ENCODE data around the gene C2orf72. TPM values are rescaled to one million over a fixed set of nuclear protein-coding genes. Genes with fewer than 3 reads are reported as not detected.

Gene C2orf72
- total and polyA plus RNA-seq, 2 of the 13 experiments (the other 11 are each of a cell fraction or from before 2014, with no cell fraction given) = 147 to 203 TPM

DNA sequence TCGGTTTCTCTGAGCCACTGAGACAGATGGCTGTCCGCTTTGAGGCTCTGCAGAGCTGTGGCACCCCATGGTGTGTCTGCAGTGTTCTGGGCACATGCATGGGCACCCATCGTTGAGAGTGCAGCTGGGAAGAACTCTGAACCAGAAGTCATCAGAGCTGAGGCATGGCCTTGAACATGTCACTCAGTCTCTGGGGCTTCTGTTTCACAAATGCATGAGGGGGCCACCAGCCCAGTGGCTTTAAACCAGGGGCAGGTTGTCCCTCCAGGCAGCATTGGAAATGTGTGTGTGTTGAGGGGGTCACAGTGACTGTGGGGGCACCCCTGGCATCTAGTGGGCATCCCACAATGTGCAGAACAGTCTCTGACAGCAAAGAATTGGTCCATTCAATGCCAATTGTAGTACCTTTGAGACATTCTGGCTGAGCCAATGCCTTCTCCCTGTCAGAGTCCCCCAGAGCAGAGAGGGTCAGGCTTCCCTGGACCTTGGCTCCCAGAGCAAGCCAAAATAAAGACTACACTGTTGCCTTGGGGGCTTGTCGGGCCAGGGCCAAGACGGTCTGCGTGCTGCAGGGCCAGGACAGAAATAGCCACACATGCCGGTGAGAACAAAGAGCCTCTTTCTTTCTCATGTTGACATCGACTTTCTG is 10.1 kb downstream of the C2orf72 start (continued):
- TF ChIP-seq TCF12 (IDR thresholded peaks at IDR 0.05) (no peak), TCF12 (CRISPR knock-in tag; IDR thresholded peaks at IDR 0.05) (no peak), CAMTA2 (CRISPR knock-in tag; IDR thresholded peaks at IDR 0.05; ENCODE audit: borderline replicate concordance) (no peak), KDM4B (CRISPR knock-in tag; IDR thresholded peaks at IDR 0.05) (no peak), RNF219 (CRISPR knock-in tag; IDR thresholded peaks at IDR 0.05) (no peak), TBP (CRISPR knock-in tag; IDR thresholded peaks at IDR 0.05) (no peak), ZNF234 (CRISPR knock-in tag; conservative IDR thresholded peaks at IDR 0.05) (no peak), HNRNPK (IDR thresholded peaks at IDR 0.05; ENCODE audit: low read depth, low read length, poor library complexity, severe bottlenecking) (no peak), TCF7L2 (IDR thresholded peaks at IDR 0.05; ENCODE audit: low read depth, low read length) (no peak), NAIF1 (CRISPR knock-in tag; IDR thresholded peaks at IDR 0.05; ENCODE audit: borderline replicate concordance) (no peak), POLR2AphosphoS5 (IDR thresholded peaks at IDR 0.05; ENCODE audit: low read depth, low read length) (no peak; the same call in 1 of the 2 replicates), ZBTB20 (CRISPR knock-in tag; IDR thresholded peaks at IDR 0.05; ENCODE audit: borderline replicate concordance, low read depth) (no peak), FOXM1 (CRISPR knock-in tag; IDR thresholded peaks at IDR 0.05) (no peak), ZNF276 (CRISPR knock-in tag; IDR thresholded peaks at IDR 0.05; ENCODE audit: low read depth) (peak; percentile 89), ZFP36L1 (CRISPR knock-in tag; IDR thresholded peaks at IDR 0.05) (no peak; the same call in 1 of the 2 replicates), HMG20B (CRISPR knock-in tag; conservative IDR thresholded peaks at IDR 0.05) (no peak)
- TF ChIP-seq, protein P1, sequence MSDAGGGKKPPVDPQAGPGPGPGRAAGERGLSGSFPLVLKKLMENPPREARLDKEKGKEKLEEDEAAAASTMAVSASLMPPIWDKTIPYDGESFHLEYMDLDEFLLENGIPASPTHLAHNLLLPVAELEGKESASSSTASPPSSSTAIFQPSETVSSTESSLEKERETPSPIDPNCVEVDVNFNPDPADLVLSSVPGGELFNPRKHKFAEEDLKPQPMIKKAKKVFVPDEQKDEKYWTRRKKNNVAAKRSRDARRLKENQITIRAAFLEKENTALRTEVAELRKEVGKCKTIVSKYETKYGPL (CRISPR knock-in tag; IDR thresholded peaks at IDR 0.05) = no peak
- TF ChIP-seq, protein P2, sequence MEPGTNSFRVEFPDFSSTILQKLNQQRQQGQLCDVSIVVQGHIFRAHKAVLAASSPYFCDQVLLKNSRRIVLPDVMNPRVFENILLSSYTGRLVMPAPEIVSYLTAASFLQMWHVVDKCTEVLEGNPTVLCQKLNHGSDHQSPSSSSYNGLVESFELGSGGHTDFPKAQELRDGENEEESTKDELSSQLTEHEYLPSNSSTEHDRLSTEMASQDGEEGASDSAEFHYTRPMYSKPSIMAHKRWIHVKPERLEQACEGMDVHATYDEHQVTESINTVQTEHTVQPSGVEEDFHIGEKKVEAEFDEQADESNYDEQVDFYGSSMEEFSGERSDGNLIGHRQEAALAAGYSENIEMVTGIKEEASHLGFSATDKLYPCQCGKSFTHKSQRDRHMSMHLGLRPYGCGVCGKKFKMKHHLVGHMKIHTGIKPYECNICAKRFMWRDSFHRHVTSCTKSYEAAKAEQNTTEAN (CRISPR knock-in tag; conservative IDR thresholded peaks at IDR 0.05) = peak; percentile 64; the same call in 1 of the 2 replicates
- TF ChIP-seq, protein P3, sequence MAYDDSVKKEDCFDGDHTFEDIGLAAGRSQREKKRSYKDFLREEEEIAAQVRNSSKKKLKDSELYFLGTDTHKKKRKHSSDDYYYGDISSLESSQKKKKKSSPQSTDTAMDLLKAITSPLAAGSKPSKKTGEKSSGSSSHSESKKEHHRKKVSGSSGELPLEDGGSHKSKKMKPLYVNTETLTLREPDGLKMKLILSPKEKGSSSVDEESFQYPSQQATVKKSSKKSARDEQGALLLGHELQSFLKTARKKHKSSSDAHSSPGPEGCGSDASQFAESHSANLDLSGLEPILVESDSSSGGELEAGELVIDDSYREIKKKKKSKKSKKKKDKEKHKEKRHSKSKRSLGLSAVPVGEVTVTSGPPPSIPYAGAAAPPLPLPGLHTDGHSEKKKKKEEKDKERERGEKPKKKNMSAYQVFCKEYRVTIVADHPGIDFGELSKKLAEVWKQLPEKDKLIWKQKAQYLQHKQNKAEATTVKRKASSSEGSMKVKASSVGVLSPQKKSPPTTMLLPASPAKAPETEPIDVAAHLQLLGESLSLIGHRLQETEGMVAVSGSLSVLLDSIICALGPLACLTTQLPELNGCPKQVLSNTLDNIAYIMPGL (CRISPR knock-in tag; IDR thresholded peaks at IDR 0.05; ENCODE audit: borderline replicate concordance in 1 of 2, low read depth in 1 of 2) = peak in 1 of 2 experiments; percentile 41; a peak in 1 of 4 replicates
- TF ChIP-seq, protein P4, sequence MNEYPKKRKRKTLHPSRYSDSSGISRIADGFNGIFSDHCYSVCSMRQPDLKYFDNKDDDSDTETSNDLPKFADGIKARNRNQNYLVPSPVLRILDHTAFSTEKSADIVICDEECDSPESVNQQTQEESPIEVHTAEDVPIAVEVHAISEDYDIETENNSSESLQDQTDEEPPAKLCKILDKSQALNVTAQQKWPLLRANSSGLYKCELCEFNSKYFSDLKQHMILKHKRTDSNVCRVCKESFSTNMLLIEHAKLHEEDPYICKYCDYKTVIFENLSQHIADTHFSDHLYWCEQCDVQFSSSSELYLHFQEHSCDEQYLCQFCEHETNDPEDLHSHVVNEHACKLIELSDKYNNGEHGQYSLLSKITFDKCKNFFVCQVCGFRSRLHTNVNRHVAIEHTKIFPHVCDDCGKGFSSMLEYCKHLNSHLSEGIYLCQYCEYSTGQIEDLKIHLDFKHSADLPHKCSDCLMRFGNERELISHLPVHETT (CRISPR knock-in tag; conservative IDR thresholded peaks at IDR 0.05) = no peak

Data from HepG2 (cell line).